HG03064 (cell line): ENCODE results near the gene RSPH1.
A peak's percentile ranks its signal among the peaks of the same experiment; 100 is the strongest.

Experiments used
- ATAC-seq: cut with Tn5 transposase; IDR thresholded peaks from one replicate; pipeline ENCODE4 v1.9.1; 2021; ENCODE audit warnings: low read depth; ENCODE audit not compliant: unreplicated experiment

RSPH1 gene

DNA sequence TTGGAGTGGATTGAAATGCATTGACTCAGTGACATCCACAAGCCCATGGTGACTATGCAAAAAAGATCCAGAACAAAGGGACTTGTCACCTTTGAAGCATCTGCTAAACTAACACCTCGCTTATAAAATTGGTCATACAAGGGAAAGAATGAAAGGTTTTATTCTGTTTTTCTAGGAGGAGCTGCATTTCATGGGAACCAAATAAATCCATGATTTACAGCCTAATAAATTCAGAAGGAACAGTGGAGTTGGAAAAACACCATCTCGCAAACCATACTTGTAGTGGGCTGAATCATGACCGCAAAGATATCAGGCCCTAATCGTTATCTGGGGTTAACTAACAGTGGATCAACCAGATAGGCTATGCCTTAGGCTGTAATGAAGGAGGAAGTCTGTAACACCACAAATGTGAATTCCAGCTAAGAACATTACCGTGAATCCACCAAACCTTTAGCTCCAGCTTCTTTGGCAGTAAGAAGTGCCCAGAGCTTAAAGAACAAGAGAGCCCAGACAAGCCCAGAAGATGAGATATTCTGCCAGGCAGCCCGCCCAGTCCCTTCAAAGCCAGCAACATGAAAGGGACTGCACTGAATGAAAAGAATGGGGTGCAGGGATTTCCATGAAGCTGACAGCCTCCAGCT is 27.4 kb downstream of the RSPH1 start:
- no peak for ATAC-seq

DNA sequence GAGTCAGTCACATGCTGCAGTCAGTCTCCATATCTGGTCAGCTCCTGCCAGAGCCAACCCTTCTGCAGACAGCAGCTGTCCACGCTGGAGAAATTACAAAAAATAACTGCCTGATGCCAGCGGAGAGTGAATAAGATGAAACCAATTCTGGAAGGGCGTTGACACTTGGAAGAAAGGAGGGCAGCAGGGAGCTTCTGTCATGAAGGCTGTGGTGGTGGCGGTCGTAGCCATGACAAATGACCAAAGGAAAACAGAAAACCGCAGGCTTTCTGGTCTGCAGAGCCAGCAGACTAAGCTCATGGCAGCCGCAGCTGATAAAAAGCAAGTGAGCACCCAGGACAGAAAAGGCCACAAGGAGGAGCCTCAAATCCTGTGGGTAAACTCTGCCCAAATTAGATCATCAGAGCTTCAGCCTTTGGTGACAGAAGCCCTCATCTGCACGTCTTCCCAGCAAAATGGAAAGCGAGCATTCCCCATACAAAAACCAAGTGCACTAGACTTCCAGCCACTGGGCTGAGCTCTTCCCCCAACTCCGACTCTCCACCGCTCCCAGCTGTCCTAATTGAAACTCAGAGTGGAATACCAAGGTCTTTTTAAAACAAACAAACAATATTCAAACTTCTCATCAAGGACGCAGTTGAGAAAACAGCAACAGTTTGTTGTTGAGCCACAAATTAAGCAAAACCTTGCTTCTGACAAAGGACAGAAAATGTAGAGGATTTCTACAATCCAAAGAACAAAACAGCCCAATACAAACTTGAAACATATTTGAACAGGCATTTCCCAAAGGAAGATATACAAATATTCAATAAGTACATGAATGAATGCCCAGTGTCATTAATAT is 28.7 kb downstream of the RSPH1 start:
- ATAC-seq: no peak

DNA sequence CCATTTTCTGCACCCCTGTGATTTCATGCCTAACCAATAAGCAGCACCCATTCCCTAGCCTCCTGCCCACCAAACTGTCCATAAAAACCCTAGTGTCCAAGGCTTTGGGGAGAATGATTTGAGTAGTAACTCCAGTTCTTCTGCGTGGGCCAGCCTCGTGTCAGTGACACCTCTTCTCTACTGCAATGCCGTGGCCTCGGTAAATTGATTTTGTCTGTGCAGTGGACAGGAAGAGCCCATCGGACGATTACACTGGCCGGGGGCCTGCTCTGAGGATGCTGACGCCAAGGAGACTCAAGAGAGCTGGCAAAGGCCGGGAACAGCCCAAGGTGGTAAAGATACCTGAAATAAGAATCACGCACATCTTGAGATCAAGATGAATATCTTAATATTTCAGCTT is 29.3 kb downstream of the RSPH1 start:
- no peak for ATAC-seq

DNA sequence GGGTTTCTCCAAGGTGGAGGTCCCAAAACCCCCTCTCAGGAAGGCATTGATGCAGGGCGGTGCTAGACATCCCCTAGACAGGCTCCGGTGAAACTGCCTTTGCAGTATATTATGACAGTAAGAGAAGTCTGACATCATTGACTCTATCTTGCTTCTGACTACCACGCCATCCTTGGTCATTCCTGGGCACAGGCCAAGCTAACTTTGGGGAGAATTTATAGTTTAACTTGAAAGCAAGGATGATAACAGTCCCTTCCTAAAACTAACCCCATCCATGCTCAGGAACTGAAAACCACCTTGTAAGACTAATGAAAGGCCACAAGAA is 30.3 kb downstream of the RSPH1 start:
- ATAC-seq: no peak

DNA sequence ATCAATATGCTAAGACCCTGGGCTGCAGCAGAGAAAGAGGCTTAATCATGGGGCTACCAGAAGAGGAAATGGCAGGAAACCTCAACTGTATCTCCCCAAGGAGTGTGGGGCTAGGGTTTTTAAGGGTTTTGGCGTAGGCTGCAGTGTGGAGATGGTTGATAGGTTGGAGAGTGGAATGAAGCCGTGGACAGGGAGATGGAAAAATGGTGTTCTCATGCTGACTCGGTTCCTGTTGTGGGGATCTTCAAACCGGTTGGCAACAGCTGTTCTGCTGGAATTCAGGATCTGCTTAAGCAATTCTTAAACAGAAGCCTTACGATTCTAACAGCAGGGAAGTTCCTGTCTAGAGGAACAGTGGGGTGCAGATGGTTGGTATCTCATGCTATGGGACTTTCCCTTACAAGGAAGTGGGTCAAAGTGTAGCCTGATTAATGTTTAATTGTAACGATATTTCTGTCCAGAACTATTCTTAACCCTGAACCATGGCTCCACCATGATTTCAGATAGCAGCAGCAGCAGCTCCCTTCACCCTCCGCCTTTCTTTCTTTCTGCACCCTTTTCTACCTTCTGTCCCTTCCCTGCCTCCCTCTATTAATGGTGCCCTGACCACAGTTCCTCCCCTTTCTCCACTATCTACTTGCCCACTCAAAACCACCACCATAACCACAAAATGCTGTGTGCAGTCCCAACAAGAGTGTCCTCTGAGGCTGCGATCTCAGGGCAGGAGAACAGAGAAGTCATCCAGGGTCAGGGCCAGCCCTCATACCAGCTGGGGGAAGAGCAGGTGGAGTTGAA is 30.8 kb downstream of the RSPH1 start:
- ATAC-seq: no peak

DNA sequence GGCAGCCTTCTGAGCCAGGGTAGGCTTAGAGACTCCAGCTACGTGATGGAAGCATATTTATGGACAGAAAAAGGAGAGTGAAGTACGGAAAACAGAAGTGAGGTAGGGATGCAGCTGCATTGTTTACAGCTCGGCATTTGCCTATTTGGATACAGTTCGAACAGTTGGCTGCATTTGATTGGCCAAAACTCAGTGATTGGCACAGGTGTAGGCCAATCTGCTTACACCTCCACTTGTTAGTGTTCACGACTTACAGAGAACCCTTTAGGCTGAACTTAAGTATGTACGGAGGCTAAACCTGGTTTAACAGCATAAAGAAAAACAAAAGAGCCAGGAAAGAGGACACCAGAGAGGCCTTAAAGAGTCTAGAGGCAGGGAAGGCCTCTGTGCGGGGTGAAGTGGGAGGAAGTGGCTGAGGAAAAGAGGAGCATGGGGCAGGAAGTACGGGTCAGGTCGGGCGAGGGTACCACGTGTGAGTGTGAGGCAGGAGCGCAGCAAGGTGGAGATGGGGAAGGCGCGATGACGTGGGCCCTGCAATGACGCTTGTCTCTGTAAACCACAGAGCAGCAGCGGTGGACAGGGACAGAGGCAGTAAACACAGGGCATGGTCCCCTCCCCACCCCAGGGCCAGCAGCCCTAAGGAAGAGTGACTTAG is 32.0 kb downstream of the RSPH1 start:
- ATAC-seq: no peak

DNA sequence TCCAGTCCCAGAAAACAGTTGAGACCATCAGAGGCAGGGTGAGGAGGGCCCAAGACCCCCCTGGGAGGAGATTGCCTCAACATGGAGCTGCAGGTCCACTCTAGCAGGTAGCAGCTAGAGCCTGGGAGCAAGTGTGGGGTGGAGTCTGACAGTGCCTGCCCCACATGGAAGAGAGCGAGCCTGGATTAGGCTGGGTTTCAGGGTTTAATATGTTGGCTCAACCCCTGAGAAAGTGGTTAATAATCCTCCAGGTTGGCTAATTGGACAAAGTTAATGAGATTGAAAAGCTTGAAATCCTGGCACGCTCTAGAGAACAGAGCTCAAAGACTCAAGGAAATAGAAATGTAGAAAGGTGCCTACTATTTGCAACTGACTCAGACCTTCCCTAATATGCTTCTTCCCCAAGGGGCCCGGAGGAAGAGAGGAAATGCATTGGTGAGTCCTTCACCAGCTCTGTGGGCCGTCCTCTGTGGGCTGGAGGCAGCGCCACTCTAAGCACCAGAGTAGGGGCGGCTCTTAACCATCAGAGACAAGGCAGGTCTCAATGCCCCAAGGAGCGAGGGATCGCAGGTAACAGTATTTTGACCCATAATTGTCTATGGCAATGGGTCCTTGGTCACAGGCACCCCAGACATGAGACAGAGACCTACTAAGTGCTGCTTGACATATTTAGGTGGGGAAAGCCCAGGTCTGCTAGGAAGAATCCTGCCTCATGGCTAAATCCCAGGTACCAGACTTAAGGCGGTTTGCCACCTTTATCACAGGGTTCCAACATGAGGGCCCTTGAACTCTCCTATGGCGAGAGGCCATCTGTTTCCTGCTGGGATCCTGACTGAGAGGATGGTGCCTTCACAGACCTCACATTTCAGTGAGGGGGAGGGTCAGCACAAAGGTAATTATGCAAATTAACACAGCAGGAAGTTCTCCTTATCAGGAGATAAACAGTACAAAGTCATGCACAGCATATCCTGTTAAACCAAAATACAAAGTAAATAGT is 33.8 kb downstream of the RSPH1 start:
- no peak for ATAC-seq

DNA sequence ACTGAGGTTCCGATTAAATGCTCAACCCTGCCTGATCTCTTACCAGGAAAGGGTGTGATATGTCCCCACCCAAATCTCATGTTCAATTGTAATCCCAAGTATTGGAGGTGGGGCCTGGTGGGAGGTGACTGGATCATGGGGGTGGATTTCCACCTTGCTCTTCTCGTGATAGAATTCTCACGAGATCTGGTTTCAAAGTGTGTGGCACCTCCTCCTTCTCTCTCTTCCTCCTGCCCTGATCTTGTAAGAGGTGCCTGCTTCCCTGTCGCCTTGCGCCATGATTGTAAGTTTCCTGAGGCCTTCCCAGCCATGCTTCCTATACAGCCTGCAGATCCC is 34.9 kb downstream of the RSPH1 start:
- ATAC-seq: no peak

DNA sequence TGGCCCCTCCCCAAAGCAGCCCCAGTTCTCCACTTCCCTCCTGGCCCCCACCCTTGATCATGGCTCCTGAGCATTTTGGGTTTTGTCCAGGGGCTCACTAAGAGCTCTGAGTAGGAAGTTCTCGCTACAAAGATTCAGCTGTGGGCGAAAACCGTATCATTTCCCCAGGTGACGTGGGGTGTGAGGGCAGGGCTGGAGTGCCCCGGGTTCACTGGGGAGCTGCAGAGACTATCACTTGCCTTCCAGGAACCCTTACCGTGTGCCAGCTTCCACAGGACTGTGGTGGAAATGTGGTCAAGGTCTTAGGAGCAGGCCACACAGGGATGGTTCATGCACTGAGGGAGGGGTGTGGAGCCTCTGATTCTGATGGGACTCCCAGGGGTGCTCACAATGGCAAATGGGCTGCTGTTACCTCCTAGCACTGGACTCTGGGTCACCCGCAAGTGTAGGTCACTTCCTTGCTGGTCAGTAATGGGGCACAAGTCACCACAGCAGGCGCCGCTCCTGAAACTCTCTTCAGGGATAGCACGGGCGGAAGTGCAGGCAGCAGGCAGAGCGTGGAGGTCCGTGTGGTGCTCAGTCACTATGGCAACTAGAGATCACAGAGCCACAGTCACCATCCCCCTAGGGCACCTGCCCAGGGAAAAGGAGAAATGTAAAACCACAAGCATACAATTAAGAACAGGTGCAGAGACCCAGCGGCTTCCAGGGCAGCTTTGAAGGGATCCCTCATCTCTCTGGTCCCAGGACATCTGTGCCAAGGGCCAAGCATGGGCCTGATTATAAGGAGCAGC is 35.4 kb downstream of the RSPH1 start:
- peak; percentile 51 for ATAC-seq

DNA sequence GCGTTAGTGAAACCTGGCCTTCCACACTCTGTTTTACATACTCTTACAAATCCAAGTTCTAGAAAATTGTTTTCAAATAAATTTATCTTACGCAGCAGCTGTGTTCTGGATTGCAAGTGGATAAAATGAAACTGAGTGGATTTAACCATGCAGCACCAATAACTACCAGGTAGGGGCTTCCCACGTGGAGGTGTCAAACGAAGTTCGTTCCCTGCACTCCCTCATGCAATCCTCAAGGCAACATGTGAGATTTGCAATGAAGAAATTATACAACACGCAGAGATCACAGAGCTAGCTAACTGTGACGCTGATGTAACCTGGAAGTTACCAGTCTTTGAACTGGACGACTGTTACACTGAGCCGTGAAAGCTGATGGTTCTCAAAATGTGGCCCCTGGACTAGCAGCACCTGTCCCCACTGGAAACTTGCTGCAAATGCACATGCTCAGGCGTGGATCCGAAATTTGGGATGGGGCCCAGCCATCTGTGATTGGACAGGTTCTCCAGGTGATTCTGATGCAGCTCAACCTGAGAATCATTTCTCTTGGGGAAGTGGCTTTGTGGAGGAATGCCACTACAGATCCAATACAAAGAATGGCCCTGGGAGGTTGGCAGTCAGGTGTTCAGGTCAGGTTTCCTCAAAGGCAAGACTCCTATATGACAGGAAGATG is 36.3 kb downstream of the RSPH1 start:
- ATAC-seq: no peak

DNA sequence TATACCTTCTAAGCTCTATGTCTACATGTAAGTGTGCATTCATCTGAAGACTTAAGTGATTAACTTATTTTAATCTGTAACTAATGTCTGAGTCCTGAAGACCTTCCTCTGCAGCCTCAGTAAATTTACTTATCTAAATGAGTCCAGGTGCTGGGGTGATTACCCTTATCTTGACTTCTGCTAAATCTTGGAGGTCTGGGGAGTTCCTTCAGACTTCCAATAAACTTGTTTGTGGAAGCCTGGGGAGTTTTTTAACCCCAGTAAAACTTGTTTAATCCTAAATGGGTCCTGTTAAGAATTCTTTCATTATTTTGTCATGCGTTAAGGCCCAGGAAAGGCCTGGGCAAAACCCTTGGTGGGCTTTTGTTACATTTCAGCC is 37.0 kb downstream of the RSPH1 start:
- no peak for ATAC-seq

DNA sequence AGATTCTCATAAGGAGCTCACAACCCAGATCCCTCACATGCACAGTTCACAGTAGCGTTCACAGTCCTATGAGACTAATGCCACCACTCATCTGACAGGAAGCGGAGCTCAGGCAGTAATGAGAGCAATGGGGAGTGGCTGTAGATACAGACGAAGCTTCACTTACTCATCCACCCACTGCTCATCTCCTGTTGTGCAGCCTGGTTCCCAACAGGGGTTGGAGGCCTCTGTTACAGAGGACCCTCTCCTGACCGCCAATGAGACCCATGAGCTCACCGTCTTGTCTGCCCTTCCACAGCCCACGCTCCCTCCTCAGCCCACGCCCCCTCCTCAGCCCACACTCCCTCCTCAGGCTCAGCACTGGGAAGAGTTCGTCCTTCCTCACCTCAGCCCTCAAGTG is 39.6 kb downstream of the RSPH1 start:
- ATAC-seq: no peak

DNA sequence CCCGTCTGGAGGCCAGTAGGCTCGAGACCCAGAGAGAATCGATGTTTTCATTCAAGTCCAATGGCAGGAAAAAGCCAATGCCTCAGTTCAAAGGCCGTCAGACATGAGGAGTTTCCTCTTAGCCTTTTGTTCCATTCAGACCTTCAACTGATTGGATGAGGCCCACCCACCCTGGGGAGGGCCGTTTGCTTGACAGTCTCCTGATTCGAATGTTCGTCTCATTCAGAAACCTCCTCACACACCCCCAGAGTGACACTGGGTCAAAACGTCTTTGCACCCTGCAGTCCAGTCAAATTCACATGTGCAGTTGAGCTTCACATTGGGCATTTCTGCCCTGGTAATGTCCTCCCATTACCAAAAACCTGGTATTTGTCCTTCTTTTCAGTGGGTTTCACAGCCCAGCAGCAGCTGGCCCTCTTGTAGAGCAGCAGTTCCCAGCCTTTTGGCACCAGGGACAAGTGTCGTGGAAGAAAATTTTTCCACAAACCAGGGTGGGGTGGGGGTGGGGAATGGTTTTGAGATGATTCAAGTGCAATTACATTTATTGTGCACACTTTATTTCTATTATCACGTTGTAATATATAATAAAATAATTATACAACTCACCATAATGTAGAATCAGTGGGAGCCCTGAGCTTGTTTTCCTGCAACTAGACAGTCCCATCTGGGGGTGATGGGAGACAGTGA is 40.1 kb downstream of the RSPH1 start:
- ATAC-seq: no peak

DNA sequence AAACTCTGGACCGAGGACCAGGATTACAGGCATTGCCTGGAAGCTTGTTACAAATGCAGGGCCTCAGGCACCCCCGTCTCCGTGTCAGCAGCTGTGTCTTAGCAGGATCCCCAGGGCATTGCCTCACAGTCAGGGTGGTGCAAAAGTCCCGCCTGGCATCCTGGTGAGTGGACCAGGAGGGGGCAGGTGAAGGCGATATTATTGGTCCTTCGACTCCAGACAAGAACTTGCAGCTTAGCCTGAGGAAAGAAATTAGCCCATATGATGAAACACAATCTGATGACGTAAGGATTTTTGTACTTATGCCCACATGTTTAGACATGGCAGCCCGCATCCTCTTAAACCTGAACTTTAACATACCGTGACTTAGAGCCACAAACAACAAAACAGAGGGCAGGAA is 40.8 kb downstream of the RSPH1 start:
- no peak for ATAC-seq

DNA sequence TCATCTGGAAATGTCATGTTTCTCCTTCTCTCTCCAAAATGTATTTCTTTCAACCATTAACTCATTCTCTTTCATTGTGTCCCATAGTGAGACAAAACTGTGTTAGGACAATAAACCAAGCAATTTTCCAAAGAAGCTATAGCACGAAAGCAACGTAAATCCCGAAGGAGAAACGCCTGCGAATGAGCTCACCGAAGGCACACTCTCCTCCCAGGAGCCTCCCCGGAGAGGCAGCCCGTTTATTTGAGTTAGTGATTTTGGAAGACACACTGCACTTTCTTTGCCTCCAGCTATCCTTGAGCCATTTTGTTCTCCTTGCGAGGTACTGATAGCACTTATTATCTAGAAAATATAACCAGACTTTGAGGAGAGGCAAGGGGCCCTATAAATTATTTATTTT is 41.2 kb downstream of the RSPH1 start:
- ATAC-seq: no peak

DNA sequence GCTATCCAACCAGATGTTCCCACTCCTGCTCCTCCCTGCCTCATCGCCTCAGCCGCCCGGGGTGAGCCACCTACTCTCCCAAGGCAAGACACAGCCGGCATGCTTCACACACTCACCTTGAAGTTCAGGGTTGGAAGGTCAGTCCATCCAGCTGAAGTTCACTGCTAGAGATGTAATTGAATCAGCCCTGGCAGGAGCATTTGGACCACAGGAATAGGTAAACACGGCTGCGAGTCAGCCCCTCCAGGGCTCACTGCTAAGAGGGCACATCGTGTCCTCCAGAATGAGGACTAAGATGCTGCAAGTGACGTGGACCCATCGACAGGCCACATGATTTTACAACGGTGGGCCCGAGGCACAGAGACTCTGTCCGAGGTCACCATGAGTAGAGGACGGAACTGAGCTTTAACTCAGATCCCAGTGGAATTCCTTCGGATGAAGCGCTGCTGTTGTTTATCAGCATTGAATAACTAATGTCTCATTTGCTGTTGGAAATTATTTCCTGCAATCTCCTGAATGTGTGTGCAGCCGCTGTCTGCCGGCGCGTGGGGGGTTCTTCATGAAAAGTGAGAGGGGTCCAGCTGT is 41.9 kb downstream of the RSPH1 start:
- ATAC-seq: no peak

DNA sequence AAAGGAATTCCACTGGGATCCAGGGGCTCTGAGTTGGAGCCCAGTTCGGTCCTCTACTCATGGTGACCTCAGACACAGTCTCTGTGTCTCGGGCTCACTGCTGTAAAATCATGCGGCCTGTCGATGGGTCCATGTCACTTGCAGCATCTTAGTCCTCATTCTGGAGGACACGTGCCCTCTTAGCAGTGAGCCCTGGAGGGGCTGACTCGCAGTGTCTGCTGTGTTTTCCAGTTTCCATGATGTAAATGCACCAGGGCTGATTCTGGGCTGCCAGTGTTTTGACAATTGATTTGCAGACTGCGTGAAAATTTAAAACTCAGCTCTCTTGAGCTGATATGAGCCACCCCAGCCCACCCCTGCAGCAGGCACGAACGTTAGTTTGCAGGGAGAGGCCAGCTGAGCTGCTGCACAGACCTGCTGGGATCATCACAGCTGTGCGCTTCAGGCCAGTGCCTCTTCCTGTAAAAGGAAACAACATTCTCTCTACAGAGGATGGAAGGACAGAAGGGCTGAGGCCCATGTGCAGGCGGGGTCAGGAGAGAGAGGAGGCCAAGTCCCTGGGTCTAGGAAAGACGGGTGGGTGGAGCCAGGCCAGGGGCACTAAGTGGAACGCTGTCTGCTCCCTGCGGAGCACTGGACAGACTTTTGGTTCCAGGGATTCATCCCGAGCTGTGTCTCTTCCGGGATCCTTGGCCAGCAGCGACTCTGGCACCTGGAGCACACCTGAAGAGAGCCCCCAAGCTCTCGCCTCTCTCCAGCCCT is 42.6 kb downstream of the RSPH1 start:
- no peak for ATAC-seq
